NB4 (cell line): ENCODE results near the gene HP1BP3.

Source experiments
- DNase-seq: peaks from one replicate; pipeline ENCODE4 v3.0.0; 2010; ENCODE audit warnings: low read depth
- H3K4me3 ChIP-seq: one replicate; pipeline ENCODE4 v1.5.1; 2011; ENCODE audit warnings: mild to moderate bottlenecking, low read depth, low read length, moderate library complexity
- CTCF ChIP-seq: IDR thresholded peaks from one replicate; pipeline ENCODE4 v1.5.1; 2012; ENCODE audit warnings: low read depth, low read length
- MAX ChIP-seq: IDR thresholded peaks from 2 replicates; pipeline ENCODE4 v1.6.1; 2011; ENCODE audit warnings: low read depth, low read length
- MYC ChIP-seq: IDR thresholded peaks from 2 replicates; pipeline ENCODE4 v1.6.1; 2011; ENCODE audit warnings: low read depth, low read length
- POLR2A ChIP-seq: IDR thresholded peaks from 2 replicates; pipeline ENCODE4 v1.6.1; 2011; ENCODE audit warnings: mild to moderate bottlenecking; ENCODE audit not compliant: insufficient read length; ENCODE audit errors: extremely low read depth

Gene HP1BP3

GRCh38 chr1:20786253-20787028 is 666 bp downstream of the HP1BP3 start:
- no peak for TF ChIP-seq CTCF
- no peak; the same call in none of the 2 replicates for TF ChIP-seq MYC
- 0 out of 2 replicates have a peak, but pooled peaks have one; percentile 14 for TF ChIP-seq MAX
- TF ChIP-seq POLR2A, result peak; percentile 78
- peak overlapping the region; percentile 90 for H3K4me3 ChIP-seq
- DNase-seq, result peak; percentile 96

GRCh38 chr1:20785907-20786252 is 1.2 kb downstream of the HP1BP3 start:
- no peak for TF ChIP-seq MAX
- no peak for TF ChIP-seq CTCF
- no peak for TF ChIP-seq MYC
- TF ChIP-seq POLR2A, result no peak
- DNase-seq, result no peak
- peak overlapping the region; percentile 90 for H3K4me3 ChIP-seq

- no peak overlapping the region for H3K4me3 ChIP-seq
- TF ChIP-seq CTCF (no peak), MYC (no peak), POLR2A (no peak), MAX (no peak)
- DNase-seq, result peak; percentile 4
Measured at GRCh38 chr1:20775700-20776099, 11.4 kb downstream of the HP1BP3 start.

- H3K4me3 ChIP-seq, result no peak overlapping the region
- TF ChIP-seq CTCF (no peak), POLR2A (no peak), MYC (no peak), MAX (no peak)
- DNase-seq, result no peak
Measured at GRCh38 chr1:20771780-20772179, 15.3 kb downstream of the HP1BP3 start.

- no peak for DNase-seq
- TF ChIP-seq CTCF (no peak), MAX (no peak), POLR2A (no peak), MYC (no peak)
- no peak overlapping the region for H3K4me3 ChIP-seq
Measured at GRCh38 chr1:20770314-20771087, 16.6 kb downstream of the HP1BP3 start.

GRCh38 chr1:20767271-20767670 is 19.8 kb downstream of the HP1BP3 start:
- DNase-seq, result no peak
- H3K4me3 ChIP-seq, result no peak overlapping the region
- TF ChIP-seq MAX (no peak), MYC (no peak), CTCF (no peak), POLR2A (no peak)
